ENCODE measurements around the gene P2RY2. TPM values are rescaled to one million over a fixed set of nuclear protein-coding genes. Genes with fewer than 3 reads are reported as not detected.
"Not testable (repeated sequence)": the region's sequence is repeated elsewhere in the genome, so short reads cannot be mapped to it uniquely, and the experiment has no call there.

P2RY2 gene
- total RNA-seq, 1 donor: 2.2 TPM

- DNase-seq (ENCODE audit: low read depth in 2 of 3, low spot score in 2 of 3): no peak
Measured at GRCh38 chr11:73187854-73188253, 30.2 kb upstream of the P2RY2 start.

GRCh38 chr11:73188301-73188700 lies 29.8 kb upstream of the P2RY2 start:
- no peak for DNase-seq (ENCODE audit: low read depth in 2 of 3, low spot score in 2 of 3)

- peak in 2 of 3 donors; percentile 83 to 93 for DNase-seq (ENCODE audit: low read depth in 2 of 3, low spot score in 2 of 3)
Measured at GRCh38 chr11:73189315-73189714, 28.8 kb upstream of the P2RY2 start.

GRCh38 chr11:73189723-73190556 lies 28.1 kb upstream of the P2RY2 start:
- no peak for DNase-seq (ENCODE audit: low read depth in 2 of 3, low spot score in 2 of 3)

GRCh38 chr11:73190557-73190885 lies 27.6 kb upstream of the P2RY2 start:
- DNase-seq (ENCODE audit: low read depth in 2 of 3, low spot score in 2 of 3): no peak

GRCh38 chr11:73191151-73191550 lies 26.9 kb upstream of the P2RY2 start:
- no peak for DNase-seq (ENCODE audit: low read depth in 2 of 3, low spot score in 2 of 3)

- no peak for DNase-seq (ENCODE audit: low read depth in 2 of 3, low spot score in 2 of 3)
Measured at GRCh38 chr11:73192272-73192671, 25.8 kb upstream of the P2RY2 start.

GRCh38 chr11:73193251-73194033 lies 24.6 kb upstream of the P2RY2 start:
- no peak for DNase-seq (ENCODE audit: low read depth in 2 of 3, low spot score in 2 of 3)

GRCh38 chr11:73194034-73194507 lies 24.0 kb upstream of the P2RY2 start:
- DNase-seq (ENCODE audit: low read depth in 2 of 3, low spot score in 2 of 3): no peak

- no peak for DNase-seq (ENCODE audit: low read depth in 2 of 3, low spot score in 2 of 3)
Measured at GRCh38 chr11:73194593-73194992, 23.5 kb upstream of the P2RY2 start.

- no peak for DNase-seq (ENCODE audit: low read depth in 2 of 3, low spot score in 2 of 3)
Measured at GRCh38 chr11:73195191-73196007, 22.7 kb upstream of the P2RY2 start.

GRCh38 chr11:73196576-73196975 lies 21.5 kb upstream of the P2RY2 start:
- DNase-seq (ENCODE audit: low read depth in 2 of 3, low spot score in 2 of 3): no peak

- DNase-seq (ENCODE audit: low read depth in 2 of 3, low spot score in 2 of 3): no peak
Measured at GRCh38 chr11:73197348-73197747, 20.7 kb upstream of the P2RY2 start.

- not testable (repeated sequence) for DNase-seq (ENCODE audit: low read depth in 2 of 3, low spot score in 2 of 3)
Measured at GRCh38 chr11:73197787-73198186, 20.3 kb upstream of the P2RY2 start.

GRCh38 chr11:73198677-73199076 lies 19.4 kb upstream of the P2RY2 start:
- DNase-seq (ENCODE audit: low read depth in 2 of 3, low spot score in 2 of 3): no peak

GRCh38 chr11:73199446-73199845 lies 18.6 kb upstream of the P2RY2 start:
- no peak for DNase-seq (ENCODE audit: low read depth in 2 of 3, low spot score in 2 of 3)

- no peak for DNase-seq (ENCODE audit: low read depth in 2 of 3, low spot score in 2 of 3)
Measured at GRCh38 chr11:73200256-73200655, 17.8 kb upstream of the P2RY2 start.

- no peak for DNase-seq (ENCODE audit: low read depth in 2 of 3, low spot score in 2 of 3)
Measured at GRCh38 chr11:73201249-73201648, 16.8 kb upstream of the P2RY2 start.

GRCh38 chr11:73201888-73202780 lies 15.9 kb upstream of the P2RY2 start:
- no peak for DNase-seq (ENCODE audit: low read depth in 2 of 3, low spot score in 2 of 3)

GRCh38 chr11:73203322-73203721 lies 14.8 kb upstream of the P2RY2 start:
- DNase-seq (ENCODE audit: low read depth in 2 of 3, low spot score in 2 of 3): no peak

Data from hematopoietic multipotent progenitor cell (in vitro differentiated cells).